DOHH2 (cell line): ENCODE data around the gene CHRND.

Experiments
- CTCF ChIP-seq: fragments of 200-600 bp; sonication (generic); IDR thresholded peaks from one replicate; pipeline ENCODE4 v1.5.1; 2014; ENCODE audit warnings: antibody characterized with exemption, mild to moderate bottlenecking, low read depth, low read length; ENCODE audit not compliant: poor library complexity, severe bottlenecking
- EZH2phosphoT487 ChIP-seq: fragments of 200-600 bp; sonication (generic); IDR thresholded peaks from 2 replicates; pipeline ENCODE4 v1.6.1; 2017; ENCODE audit warnings: borderline replicate concordance, mild to moderate bottlenecking, antibody characterized with exemption, low read length, moderate library complexity, mixed read lengths

- TF ChIP-seq CTCF (no peak), EZH2phosphoT487 (no peak)
Measured at GRCh38 chr2:232476791-232477190, 49.2 kb upstream of the CHRND start.
